Kidney tubule cell (primary cell): Measurements from ENCODE around the gene ZNF513.
"Not testable (repeated sequence)": the region's sequence is repeated elsewhere in the genome, so short reads cannot be mapped to it uniquely, and the experiment has no call there.

Experiments
- DNase-seq: peaks from one replicate; pipeline ENCODE4 v3.0.0-alpha.2; 2018; ENCODE audit warnings: low spot score

Gene ZNF513

DNA sequence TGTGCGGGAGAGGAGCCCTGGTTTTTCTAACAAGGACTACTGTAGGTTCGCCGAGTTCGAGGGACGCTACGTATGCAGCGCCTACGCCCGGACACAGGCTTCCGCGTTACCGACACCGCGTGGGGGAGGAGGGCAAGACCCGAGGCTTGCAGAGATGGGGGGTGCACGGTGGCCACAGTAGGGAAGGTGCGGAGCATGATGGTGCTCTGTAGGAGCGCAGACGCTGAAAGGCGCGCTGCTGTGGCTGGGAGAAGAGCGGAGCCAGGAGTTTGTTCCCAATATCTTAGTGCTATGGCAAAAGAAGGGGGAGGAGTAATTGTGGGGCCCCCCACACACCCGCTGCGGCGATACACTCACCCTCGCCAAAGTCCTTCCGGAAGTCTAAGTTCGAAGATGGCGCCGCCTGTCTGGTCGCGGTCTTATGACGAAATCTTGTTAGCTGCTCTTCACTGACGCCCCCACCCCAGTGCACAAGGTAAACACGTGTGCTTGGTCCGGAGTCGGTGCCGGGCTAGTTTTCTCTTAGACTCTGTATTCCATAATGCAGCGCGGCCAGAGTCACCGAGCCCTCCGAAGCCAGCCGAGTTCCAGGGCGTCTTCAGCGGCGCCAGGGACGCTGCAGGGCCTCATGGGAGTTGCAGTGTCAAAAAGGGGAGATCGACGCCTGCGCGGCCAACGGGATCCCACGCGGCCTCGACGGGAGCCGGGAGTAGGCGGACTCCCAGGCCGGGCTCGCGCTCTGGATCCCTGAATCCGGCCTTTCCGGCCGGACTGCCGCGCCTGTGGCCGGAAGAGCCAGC is 24.0 kb downstream of the ZNF513 start, which contains the start of gene GTF3C2:
TSS of gene GTF3C2 (minus strand) at position 383 of the 800 bp plus-strand sequence. CDS start 13,210 bp downstream, outside the sequence.
- peak; percentile 98 for DNase-seq

DNA sequence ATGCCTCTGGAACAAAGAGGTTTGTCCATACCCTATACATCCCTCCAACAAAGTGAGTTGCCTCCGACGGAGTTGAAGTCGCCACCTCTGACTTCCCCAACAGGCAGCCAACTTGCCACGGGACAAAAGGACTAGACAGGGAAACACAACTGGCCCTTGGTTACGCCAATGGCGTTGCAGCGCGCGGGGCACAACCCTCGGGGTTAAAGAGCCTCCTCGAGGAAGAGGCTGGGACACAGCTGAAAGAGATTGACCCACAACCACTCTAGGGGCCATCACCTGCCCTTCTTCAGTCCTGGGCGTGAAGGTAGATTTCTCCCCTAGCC is 24.5 kb downstream of the ZNF513 start:
- DNase-seq = peak; percentile 74

DNA sequence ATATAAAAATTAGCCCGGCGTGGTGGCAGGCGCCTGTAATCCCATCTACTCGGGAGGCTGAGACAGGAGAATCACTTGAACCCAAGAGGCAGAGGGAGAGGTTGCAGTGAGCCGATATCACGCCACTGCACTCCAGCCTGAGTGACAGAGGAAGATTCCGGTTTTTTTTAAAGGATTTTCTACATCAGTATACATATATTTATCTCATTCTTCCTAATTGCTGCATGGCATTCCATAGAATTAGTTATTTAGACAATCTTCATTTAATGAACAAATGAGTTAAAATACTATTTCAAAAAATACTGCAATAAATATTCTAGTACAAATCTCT is 26.0 kb downstream of the ZNF513 start:
- DNase-seq = no peak

DNA sequence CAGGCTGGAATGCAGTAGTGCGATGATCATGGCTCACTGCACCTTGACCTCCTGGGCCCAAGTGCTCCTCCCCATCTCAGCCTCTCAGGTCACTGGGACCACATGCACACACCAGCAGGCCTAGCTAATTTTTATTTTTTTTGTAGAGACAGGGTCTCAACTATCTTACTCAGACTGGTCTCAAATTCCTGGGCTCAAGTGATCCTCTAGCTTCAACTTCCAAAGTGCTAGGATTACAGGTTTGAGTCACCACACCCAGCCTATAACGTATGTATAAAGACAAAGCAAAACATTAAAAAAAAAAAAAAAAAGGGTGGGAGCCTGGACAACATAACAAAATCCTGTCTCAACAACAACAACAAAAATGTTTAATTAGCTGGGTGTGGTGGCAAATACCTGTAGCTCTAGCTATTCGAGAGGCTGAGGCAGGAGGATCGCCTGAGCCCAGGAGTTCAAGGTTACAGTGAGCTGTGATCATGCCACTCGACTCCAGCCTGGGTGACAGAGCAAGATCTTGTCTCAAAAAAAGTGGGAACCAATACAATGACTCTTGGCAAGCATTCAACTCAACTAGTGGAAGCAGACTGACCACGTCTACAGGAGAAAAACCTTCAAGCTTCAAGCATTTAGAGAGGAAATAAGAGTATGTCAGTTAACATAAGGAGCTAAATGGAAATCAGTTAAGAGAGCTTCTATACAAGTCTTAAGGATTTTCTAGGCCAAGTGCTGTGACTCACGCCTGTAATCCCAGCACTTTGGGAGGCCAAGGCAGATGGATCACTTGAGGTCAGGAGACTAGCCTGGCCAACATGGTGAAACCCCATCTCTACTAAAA is 26.6 kb downstream of the ZNF513 start:
- peak; percentile 14 for DNase-seq

DNA sequence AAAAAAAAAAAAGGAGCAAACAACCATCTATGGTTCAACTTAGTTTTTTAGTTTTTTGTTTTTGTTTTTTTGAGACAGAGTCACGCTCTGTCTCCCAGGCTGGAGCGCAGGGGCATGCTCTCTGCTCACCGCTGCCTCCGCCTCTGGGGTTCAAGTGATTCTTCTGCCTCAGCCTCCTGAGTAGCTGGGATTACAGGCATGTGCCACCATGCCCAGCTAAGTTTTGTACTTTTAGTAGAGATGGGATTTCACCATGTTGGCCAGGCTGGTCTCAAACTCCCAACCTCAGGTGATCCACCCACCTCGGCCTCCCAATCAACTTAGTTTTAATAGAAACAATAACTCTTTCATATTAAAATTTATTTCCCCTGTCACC is 27.2 kb downstream of the ZNF513 start:
- not testable (repeated sequence) for DNase-seq

DNA sequence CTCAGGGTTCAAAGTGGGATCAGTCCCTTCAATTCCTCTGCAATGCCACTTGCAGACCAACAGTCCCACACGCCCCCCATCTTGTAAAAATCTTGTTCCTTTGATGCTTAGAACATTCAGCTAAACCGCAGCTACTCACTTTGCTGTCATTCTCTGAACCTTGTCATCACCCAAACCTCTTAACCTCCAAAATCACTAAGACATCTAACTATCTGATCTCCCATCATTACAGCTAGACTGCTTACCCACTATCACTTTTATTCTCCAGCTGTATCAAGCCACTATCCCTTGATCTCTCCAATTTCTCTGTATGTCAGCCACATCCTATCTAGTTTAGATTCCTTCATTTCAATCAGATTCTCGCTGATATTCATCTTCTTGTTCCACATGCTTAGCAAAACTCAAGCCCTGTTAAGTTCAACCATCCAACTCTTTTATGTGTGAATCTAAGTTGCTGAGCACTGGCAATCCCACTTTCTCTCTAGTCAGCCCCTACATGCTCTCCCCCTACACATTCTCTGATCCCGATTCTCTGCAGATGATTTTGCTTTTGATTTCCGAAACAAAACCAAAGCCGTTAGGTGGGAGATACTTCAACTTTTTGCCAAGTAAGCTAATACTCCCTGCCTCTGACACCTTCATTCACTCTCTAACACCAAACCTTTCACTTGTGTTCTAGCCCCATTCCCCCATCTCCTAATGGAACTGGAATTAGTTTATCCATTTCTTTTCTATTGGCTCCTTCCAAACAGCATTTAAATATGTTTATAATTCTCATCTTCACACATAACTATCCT is 28.5 kb downstream of the ZNF513 start:
- no peak for DNase-seq

DNA sequence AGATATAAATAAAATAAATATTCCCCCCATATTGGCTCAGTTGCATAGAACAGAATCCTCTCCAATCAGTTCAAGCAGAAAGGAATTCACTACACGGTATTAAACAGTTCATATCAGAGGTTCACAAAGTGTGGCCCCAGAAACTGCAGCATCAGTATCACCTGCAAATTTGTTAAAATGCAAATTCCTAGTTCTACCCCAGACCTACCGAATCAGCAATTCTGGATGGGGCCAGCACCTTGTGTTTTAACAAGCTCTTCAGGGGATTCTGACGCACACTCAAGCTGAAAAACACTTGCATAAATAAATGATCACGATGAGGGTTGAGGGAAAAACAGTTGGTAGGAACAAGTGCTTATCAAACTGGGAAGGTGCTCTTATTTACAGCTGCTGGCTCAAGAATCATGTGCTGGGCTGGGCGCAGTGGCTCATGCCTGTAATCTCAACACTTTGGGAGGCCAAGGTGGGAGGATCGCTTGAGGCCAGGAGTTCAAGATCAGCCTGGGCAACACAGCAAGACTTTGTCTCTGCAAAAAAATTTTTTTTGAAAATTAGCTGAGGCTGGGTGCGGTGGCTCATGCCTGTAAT is 30.3 kb downstream of the ZNF513 start:
- DNase-seq = no peak

DNA sequence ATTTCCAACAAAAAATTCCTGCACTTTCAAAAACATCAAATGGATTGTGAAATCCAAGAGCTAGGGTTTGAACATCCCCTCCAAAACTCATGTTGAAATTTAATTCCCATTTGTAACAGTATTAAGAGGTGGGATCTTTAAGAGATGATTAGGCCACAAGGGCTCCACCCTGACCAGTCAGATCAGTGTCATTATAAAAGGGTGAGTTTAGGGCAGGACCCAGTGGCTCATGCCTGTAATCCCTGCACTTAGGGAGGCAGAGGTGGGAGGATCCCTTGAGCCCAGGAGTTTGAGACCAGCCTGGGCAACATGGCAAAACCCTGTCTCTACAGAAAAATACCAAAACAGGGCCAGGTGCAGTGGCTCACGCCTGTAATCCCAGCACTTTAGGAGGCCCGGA is 32.9 kb downstream of the ZNF513 start:
- no peak for DNase-seq

DNA sequence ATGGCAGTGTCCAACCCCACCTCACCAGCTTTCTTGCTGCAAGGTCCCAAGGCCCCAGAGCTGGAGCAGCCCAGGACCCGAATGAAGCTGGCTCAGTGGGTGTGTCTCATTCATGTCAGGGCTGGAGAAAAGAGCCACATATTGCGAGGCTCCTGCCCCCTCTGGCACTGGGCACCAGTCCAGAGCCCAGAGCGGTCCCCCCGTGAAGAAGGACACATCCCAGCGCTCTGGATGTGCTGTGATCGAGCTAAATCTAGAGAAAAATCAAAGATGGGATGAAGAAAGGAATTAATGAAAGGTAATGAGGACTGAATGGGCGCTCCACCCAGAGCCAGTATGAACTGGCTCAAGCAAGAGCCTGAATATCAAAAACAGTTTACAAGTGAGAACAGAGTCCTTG is 44.4 kb downstream of the ZNF513 start:
- DNase-seq = no peak

DNA sequence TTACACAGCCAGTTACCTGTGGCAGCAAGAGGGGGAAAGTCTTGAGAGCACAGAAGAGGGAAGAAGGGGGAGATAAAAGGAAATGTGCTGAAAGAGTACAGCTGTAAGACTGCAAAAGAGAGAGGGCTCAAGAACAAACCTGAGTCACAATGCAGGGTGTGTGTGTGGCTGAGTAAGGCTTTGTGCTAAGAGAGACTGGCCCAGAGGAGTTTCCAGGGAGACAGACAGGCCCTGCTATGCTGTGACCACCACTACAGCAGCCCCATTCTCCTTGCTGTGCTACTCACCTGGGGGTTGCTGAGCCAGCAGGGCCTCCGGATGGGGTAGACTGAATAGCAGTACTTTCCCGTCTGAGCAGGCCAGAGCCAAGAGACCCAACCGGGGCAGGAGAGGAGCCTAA is 45.2 kb downstream of the ZNF513 start:
- no peak for DNase-seq
